ENCODE data around the gene G0S2. TPM values are rescaled to one million over a fixed set of nuclear protein-coding genes. Genes with fewer than 3 reads are reported as not detected.
"Not testable (repeated sequence)": the region's sequence is repeated elsewhere in the genome, so short reads cannot be mapped to it uniquely, and the experiment has no call there.

The G0S2 gene
- polyA plus RNA-seq, 1 experiment: 0.43 TPM

- Histone ChIP-seq H3K27me3 (ENCODE audit: control insufficient read depth, insufficient read depth, low read length) (peaks cover 2% of the 10 kb centered on the region; the same call in 1 of the 2 replicates), H3K4me3 (ENCODE audit: low read depth, low read length) (no peak overlapping the region), H3K36me3 (ENCODE audit: control insufficient read depth, insufficient read depth, low read length) (no peaks in the 10 kb centered on the region)
- POLR2A ChIA-PET: no interaction called here
- CTCF ChIA-PET: interaction anchor here (0.6 to 3.0 kb wide), 5 partner anchors 64 to 125 kb away, joined by 3 to 20 read pairs (median 3); no protein-coding TSS in a partner anchor
- DNase-seq (ENCODE audit: low read depth): no peak
- TF ChIP-seq, protein P1, sequence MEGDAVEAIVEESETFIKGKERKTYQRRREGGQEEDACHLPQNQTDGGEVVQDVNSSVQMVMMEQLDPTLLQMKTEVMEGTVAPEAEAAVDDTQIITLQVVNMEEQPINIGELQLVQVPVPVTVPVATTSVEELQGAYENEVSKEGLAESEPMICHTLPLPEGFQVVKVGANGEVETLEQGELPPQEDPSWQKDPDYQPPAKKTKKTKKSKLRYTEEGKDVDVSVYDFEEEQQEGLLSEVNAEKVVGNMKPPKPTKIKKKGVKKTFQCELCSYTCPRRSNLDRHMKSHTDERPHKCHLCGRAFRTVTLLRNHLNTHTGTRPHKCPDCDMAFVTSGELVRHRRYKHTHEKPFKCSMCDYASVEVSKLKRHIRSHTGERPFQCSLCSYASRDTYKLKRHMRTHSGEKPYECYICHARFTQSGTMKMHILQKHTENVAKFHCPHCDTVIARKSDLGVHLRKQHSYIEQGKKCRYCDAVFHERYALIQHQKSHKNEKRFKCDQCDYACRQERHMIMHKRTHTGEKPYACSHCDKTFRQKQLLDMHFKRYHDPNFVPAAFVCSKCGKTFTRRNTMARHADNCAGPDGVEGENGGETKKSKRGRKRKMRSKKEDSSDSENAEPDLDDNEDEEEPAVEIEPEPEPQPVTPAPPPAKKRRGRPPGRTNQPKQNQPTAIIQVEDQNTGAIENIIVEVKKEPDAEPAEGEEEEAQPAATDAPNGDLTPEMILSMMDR (IDR thresholded peaks at IDR 0.05; ENCODE audit: insufficient read depth, low read depth, low read length): no peak
Measured at GRCh38 chr1:209691237-209691636, 16.0 kb downstream of the G0S2 start.

DNA sequence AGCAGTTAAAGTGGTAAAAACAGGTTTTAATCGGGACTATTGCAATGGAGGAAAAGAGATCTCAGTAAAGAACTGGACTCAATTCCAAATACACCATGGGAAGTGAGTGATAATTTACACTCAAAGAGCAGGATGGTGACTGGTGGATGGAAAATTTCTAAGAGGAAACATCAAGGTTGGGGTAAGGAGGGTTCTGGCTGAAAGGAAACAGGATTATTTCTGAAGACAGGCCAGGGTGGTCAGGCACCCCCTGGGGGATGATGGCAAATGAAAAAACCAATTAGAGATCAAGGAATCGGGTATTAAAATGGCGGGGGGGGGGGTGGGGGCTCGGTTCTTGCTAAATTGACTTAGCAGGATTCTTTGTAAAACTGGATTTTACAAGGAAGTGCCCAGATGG lies 17.1 kb downstream of the G0S2 start:
- H3K4me3 ChIP-seq (ENCODE audit: low read depth, low read length): no peak overlapping the region
- no peaks in the 10 kb centered on the region for H3K36me3 ChIP-seq (ENCODE audit: control insufficient read depth, insufficient read depth, low read length)
- DNase-seq (ENCODE audit: low read depth): no peak
- CTCF ChIA-PET: interaction anchor here (0.6 to 3.1 kb wide), 16 partner anchors 8 to 131 kb away, joined by 3 to 20 read pairs (median 4); no protein-coding TSS in a partner anchor
- peaks cover 2% of the 10 kb centered on the region; the same call in 1 of the 2 replicates for H3K27me3 ChIP-seq (ENCODE audit: control insufficient read depth, insufficient read depth, low read length)
- TF ChIP-seq, protein P1 (IDR thresholded peaks at IDR 0.05; ENCODE audit: insufficient read depth, low read depth, low read length): no peak
- POLR2A ChIA-PET: no interaction called here

- no peak overlapping the region for H3K4me3 ChIP-seq (ENCODE audit: low read depth, low read length)
- CTCF ChIA-PET: interaction anchor here (0.6 to 3.1 kb wide), 27 partner anchors 8 to 319 kb away, joined by 3 to 22 read pairs (median 4); partner anchors contain the start of gene G0S2
- no peaks in the 10 kb centered on the region for H3K36me3 ChIP-seq (ENCODE audit: control insufficient read depth, insufficient read depth, low read length)
- TF ChIP-seq, protein P1 (IDR thresholded peaks at IDR 0.05; ENCODE audit: insufficient read depth, low read depth, low read length): peak; percentile 80
- POLR2A ChIA-PET: no interaction called here
- peaks cover 2% of the 10 kb centered on the region; the same call in 1 of the 2 replicates for H3K27me3 ChIP-seq (ENCODE audit: control insufficient read depth, insufficient read depth, low read length)
- DNase-seq (ENCODE audit: low read depth): peak; percentile 5
Measured at GRCh38 chr1:209692745-209693504, 17.7 kb downstream of the G0S2 start.

GRCh38 chr1:209696673-209697072 lies 21.5 kb downstream of the G0S2 start:
- no peak for DNase-seq (ENCODE audit: low read depth)
- no peaks in the 10 kb centered on the region for H3K36me3 ChIP-seq (ENCODE audit: control insufficient read depth, insufficient read depth, low read length)
- H3K27me3 ChIP-seq (ENCODE audit: control insufficient read depth, insufficient read depth, low read length): peaks cover 8% of the 10 kb centered on the region
- H3K4me3 ChIP-seq (ENCODE audit: low read depth, low read length): no peak overlapping the region
- CTCF ChIA-PET: interaction anchor here (0.8 to 1.5 kb wide), 4 partner anchors 9 to 120 kb away, joined by 3 to 6 read pairs (median 4); no protein-coding TSS in a partner anchor
- TF ChIP-seq, protein P1 (IDR thresholded peaks at IDR 0.05; ENCODE audit: insufficient read depth, low read depth, low read length): no peak
- POLR2A ChIA-PET: no interaction called here

GRCh38 chr1:209697126-209697525 lies 21.9 kb downstream of the G0S2 start:
- Histone ChIP-seq H3K36me3 (ENCODE audit: control insufficient read depth, insufficient read depth, low read length) (no peaks in the 10 kb centered on the region), H3K4me3 (ENCODE audit: low read depth, low read length) (no peak overlapping the region), H3K27me3 (ENCODE audit: control insufficient read depth, insufficient read depth, low read length) (peaks cover 10% of the 10 kb centered on the region)
- TF ChIP-seq, protein P1 (IDR thresholded peaks at IDR 0.05; ENCODE audit: insufficient read depth, low read depth, low read length): no peak
- ChIA-PET CTCF (interaction anchor here (0.8 to 1.5 kb wide), 4 partner anchors 8 to 120 kb away, joined by 3 to 6 read pairs (median 4); no protein-coding TSS in a partner anchor), POLR2A (no interaction called here)
- no peak for DNase-seq (ENCODE audit: low read depth)

GRCh38 chr1:209700686-209701085 lies 25.5 kb downstream of the G0S2 start:
- H3K27me3 ChIP-seq (ENCODE audit: control insufficient read depth, insufficient read depth, low read length); DNase-seq (ENCODE audit: low read depth); H3K4me3 ChIP-seq (ENCODE audit: low read depth, low read length); CTCF ChIA-PET; H3K36me3 ChIP-seq (ENCODE audit: control insufficient read depth, insufficient read depth, low read length); POLR2A ChIA-PET: not testable (repeated sequence)

Measured in BJ (cell line).